Measurements from ENCODE around the gene KRT83.
A peak's percentile ranks its signal among the peaks of the same experiment; 100 is the strongest.

Gene KRT83

GRCh38 chr12:52305921-52306705, 15.1 kb downstream of the KRT83 start:
- TF ChIP-seq, protein P1, sequence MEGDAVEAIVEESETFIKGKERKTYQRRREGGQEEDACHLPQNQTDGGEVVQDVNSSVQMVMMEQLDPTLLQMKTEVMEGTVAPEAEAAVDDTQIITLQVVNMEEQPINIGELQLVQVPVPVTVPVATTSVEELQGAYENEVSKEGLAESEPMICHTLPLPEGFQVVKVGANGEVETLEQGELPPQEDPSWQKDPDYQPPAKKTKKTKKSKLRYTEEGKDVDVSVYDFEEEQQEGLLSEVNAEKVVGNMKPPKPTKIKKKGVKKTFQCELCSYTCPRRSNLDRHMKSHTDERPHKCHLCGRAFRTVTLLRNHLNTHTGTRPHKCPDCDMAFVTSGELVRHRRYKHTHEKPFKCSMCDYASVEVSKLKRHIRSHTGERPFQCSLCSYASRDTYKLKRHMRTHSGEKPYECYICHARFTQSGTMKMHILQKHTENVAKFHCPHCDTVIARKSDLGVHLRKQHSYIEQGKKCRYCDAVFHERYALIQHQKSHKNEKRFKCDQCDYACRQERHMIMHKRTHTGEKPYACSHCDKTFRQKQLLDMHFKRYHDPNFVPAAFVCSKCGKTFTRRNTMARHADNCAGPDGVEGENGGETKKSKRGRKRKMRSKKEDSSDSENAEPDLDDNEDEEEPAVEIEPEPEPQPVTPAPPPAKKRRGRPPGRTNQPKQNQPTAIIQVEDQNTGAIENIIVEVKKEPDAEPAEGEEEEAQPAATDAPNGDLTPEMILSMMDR (IDR thresholded peaks at IDR 0.05), result peak; percentile 56

DNA sequence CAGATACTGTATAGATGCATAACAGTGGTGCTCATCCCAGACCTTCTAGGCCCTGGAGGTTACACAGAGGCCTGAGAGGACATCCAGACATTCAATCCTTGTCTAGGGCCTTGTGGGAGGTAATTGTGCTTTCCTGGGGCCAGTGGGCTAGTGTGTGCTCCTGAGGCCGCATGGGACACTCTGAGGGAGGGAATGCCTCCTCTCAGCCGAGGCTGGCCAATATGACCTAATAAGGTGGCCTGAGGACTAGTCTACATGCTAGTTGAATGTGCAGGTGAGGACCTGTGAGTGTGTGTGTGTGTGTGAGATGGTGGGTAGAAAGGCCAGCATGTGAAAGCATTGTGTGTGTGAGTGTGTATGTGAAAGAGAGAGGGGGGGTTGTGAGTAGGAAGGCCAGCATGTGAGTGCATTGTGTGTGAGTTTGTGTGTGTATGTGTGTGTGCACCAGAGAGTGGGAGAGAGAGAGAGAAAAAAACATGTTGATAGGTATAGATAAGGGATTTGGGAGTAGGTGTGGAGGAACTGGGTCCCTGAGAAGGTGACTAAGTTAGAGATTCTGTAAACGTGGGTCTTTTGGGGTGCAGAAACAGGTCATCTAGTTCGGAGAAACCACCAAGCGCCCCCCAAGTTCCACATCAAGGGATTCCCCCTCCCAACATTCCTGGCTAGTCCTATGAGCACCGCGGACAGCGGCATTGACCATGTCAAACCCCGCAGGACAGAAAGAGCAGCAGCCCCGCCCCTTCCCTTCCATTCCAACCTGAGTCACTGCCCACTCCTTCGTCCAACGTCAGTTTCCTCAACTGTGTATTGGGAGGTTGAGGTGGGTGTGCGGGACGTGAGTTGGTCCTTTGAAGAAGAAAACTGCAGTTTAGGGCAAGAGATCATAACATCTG, 20.2 kb downstream of the KRT83 start:
- TF ChIP-seq, protein P1 (IDR thresholded peaks at IDR 0.05), result no peak

GRCh38 chr12:52298677-52299190, 22.5 kb downstream of the KRT83 start:
- TF ChIP-seq, protein P1 (IDR thresholded peaks at IDR 0.05), result no peak

DNA sequence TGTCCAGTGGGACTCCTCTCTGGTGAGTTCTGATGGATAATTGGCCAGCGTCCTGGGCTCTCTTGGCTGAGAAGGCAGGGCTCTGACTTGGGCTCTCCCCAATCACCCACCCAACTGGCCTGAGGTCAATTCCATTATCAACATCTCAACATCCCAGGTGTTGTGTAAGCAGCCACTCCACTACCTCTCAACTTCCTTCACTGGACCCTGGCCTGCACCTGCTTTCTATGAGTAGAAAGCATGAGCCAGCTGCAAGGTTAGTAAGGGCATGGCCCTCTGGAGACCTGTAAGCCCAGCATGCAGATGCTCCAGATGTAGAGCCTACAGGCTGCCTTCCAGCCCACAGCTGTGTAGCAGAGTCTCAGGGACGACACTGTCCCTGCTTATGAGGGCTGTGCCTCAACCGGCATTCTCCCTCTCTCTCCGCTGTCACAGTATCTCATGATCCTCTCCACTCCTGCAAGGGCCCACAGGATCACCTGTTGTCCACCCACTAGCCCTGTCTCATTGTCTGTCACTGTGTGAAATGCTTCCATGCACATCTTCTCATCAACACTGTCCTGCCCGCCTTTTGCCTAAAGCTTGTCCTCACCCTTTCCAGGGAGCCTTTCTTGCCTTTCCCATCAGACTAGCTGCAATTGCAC, 24.5 kb downstream of the KRT83 start:
- TF ChIP-seq, protein P1 (IDR thresholded peaks at IDR 0.05), result no peak

GRCh38 chr12:52295663-52296062, 25.5 kb downstream of the KRT83 start:
- TF ChIP-seq, protein P1 (IDR thresholded peaks at IDR 0.05), result no peak

DNA sequence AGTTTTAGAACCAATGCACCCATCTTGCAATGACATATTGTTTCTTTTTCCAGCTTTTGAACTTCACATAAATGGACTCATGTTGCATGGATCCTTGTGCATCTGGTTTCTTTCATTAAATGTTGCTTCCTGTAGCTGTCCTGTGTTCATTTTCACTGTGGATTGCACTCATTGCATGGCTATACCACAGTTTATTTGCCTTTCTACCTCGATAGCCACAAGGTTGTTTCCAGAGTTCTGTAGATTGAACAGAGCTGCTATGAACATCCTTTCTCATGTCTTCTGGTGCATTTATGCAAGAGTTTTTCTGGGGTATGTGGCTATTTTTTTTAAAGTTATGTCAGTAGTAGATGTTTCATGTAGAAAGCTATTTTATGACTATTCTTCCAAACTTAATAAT, 26.4 kb downstream of the KRT83 start:
- TF ChIP-seq, protein P1 (IDR thresholded peaks at IDR 0.05), result no peak

DNA sequence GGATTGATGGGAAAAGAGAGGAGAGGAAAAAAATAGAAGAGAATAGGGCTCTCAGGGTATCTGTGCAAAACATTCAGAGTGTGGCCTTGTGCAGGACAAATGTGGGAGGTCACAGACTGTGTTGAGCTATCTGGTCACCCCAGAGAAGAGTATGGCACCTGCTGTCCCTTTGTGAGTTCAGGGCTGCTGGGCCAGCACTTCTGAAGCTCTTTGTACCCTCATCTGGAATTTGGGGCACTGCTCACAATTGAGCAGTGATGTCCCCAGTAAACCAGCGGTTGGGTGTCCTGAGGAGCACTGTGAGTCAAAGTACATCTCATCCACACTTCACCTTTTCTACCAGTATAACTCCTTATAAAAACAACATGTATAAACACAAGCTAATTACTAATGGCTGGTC, 27.3 kb downstream of the KRT83 start:
- TF ChIP-seq, protein P1 (IDR thresholded peaks at IDR 0.05), result no peak
